IPS-20b (cell line): ENCODE measurements around the gene ELK3.

ENCODE experiments used
- H3K27ac ChIP-seq: one replicate; pipeline ENCODE4 v1.5.1; 2013; ENCODE audit warnings: low read length
- H3K27me3 ChIP-seq: 2 replicates; pipeline ENCODE4 v1.6.1; 2013; ENCODE audit warnings: mild to moderate bottlenecking, low read length, inconsistent platforms; ENCODE audit not compliant: insufficient read depth
- H3K36me3 ChIP-seq: 2 replicates; pipeline ENCODE4 v1.6.1; 2013; ENCODE audit warnings: low read depth, mild to moderate bottlenecking, inconsistent platforms, low read length, moderate library complexity; ENCODE audit not compliant: insufficient read depth
- H3K4me1 ChIP-seq: 2 replicates; pipeline ENCODE4 v1.6.1; 2013; ENCODE audit warnings: mild to moderate bottlenecking, control low read depth, inconsistent platforms, low read length, moderate library complexity; ENCODE audit not compliant: insufficient read depth
- H3K4me3 ChIP-seq: 2 replicates; pipeline ENCODE4 v1.5.1; 2013; ENCODE audit warnings: mild to moderate bottlenecking, low read length, inconsistent platforms
- H3K9ac ChIP-seq: 2 replicates; pipeline ENCODE4 v1.6.1; 2013; ENCODE audit warnings: low read depth, mild to moderate bottlenecking, inconsistent platforms, low read length, moderate library complexity
- H3K9me3 ChIP-seq: 2 replicates; pipeline ENCODE4 v1.6.1; 2013; ENCODE audit warnings: mild to moderate bottlenecking, low read depth, low read length, inconsistent platforms; ENCODE audit not compliant: insufficient read depth

The ELK3 gene

DNA sequence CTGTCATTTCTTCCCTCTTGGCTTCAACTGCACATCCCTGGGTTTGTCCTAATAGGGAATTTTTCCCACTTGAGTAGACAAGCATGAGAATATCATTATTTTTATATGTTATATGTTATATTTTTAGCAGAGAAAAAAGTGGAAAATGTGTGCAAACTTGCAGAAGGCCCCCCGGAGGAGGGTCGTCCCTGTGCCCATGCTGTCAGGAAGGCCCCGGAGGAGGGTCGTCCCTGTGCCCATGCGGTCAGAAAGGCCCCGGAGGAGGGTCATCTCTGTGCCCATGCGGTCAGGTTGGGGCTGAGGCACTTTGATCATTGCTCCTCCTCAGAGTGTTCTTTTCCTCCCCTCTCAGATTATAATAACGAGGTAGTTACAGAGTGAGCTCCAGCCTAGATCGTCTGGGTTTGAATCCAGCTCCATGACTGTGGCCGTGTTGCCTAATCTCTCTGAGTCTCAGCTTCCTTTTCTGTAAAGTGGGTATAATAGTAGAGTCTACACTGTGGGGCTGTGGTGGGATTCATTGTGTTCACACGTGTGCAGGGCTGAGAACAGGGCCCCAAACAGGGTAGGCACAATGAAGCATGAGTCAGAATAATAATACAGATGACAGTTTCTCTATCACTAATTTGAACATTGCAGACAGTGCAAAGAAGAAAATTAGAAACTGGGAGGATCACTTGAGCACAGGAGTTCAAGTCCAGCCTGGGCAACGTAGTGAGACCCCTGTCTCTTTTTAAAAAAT, 33.4 kb downstream of the ELK3 start:
- no peaks in the 10 kb centered on the region for H3K36me3 ChIP-seq

DNA sequence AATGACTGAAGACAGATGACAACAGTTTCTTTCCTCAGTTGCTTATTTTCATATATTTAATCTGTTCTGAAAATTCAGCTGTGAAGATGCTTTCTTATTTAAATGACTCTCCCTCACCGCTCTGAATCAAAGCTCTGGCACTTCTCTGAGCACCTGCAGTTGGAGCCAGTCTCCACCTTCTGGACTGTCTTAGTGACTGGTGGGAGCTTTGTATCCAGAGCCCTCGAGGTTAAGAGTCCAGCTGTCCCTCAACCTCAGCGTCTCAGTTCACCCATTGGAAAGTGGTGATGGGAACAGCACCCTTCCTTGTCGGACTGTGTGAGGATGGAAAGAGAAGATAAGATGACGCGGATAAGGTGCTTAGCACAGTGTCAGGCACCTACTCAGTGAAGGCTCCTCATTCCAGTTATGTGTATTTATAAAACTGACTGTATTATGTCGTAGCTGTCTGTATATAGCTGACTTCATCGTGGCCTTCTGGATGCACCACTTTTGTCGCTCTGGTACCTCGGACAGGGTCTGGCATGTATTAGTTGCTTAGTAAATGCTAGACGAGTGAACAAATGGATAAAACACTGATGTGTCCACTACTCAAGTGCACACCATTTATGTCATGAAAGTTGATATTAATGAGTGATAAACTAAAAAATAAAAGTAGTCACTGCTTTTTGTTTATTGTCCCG, 34.5 kb downstream of the ELK3 start:
- H3K9me3 ChIP-seq = no peaks in the 10 kb centered on the region
- no peaks in the 10 kb centered on the region for H3K36me3 ChIP-seq
- H3K4me3 ChIP-seq = no peak overlapping the region
- H3K27me3 ChIP-seq = no peaks in the 10 kb centered on the region
- no peak overlapping the region for H3K27ac ChIP-seq
- H3K4me1 ChIP-seq = 0 out of 2 replicates have a peak, but pooled peaks cover 2% of the 10 kb centered on the region
- H3K9ac ChIP-seq = no peak overlapping the region

More for the DNA sequence above, 33.4 kb downstream of the ELK3 start:
- H3K27me3 ChIP-seq = no peaks in the 10 kb centered on the region
- no peak overlapping the region for H3K27ac ChIP-seq
- H3K4me3 ChIP-seq = no peak overlapping the region
- no peak overlapping the region for H3K9ac ChIP-seq
- no peaks in the 10 kb centered on the region for H3K9me3 ChIP-seq
- H3K4me1 ChIP-seq = 0 out of 2 replicates have a peak, but pooled peaks cover 2% of the 10 kb centered on the region

DNA sequence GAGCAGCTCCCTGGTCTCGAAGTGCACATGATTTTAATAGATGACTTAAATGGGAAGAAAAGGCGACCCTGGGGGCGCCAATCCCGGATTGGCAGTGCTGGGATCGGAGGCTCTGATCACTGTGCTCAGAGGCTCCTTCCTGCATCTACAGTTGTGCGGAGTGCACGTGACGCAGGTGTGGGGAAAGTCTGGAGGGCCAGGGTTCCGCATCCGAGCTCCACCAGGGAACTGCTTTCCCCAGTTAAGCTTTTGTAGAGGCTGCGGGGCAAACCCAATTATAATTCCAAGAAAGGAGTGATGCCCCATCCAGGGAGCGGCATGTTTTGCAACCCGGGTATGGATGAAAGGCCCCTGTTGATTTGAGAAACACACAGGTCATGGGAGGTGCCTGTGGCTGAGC, 36.5 kb downstream of the ELK3 start:
- Histone ChIP-seq H3K27me3 (no peaks in the 10 kb centered on the region), H3K4me3 (no peak overlapping the region), H3K4me1 (no peaks in the 10 kb centered on the region), H3K9ac (no peak overlapping the region), H3K9me3 (no peaks in the 10 kb centered on the region), H3K27ac (no peak overlapping the region), H3K36me3 (no peaks in the 10 kb centered on the region)

DNA sequence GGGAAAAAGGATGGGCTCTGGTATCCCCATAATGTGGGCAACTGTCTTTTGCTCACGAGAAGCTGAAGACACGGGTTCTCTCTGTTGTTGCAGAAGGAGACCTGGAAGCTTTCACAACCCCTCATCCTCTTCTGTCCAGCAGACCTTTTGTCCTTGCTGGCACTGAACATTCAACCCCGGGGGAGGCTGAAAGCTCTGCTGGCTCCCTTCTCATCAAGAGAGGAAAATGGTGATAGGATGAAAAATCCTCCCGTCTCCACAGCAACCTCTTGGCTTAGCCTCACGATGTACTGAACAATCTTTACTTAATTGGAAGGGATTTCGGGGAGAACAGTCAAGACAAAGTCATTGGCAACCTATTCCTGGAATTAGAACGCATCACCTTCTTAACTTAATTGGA, 39.0 kb downstream of the ELK3 start:
- no peak overlapping the region for H3K27ac ChIP-seq
- H3K4me3 ChIP-seq = no peak overlapping the region
- H3K27me3 ChIP-seq = no peaks in the 10 kb centered on the region
- H3K4me1 ChIP-seq = no peaks in the 10 kb centered on the region
- H3K9ac ChIP-seq = no peak overlapping the region
- H3K9me3 ChIP-seq = no peaks in the 10 kb centered on the region
- no peaks in the 10 kb centered on the region for H3K36me3 ChIP-seq

DNA sequence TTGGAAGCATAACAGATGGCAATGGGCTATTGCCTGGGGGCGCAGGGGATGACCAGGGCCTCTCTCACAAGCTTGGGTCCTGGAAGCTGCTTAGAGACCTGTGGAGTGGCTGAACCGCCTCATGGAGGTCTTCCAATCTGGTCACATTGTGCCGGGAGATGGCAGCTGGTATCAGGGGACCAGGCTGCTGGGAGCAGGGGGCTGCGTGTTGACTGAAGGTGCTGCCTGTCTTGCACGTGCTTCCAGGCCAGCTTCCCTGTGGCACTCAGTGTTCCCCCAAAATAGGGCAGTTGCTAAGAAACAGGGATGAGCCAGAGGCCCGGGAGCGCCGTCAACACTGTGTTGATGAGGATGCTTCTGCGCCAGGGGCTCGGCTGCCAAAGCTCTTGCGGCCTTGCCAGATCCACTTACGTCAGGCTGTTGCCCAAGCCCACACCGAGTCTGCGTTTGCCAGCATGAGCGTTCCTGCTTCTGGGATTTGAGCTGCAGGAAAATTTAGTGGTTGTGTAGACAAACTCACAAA, 39.8 kb downstream of the ELK3 start:
- no peaks in the 10 kb centered on the region for H3K36me3 ChIP-seq
- no peak overlapping the region for H3K9ac ChIP-seq
- H3K9me3 ChIP-seq = no peaks in the 10 kb centered on the region
- no peak overlapping the region for H3K27ac ChIP-seq
- H3K4me3 ChIP-seq = no peak overlapping the region
- H3K27me3 ChIP-seq = no peaks in the 10 kb centered on the region
- H3K4me1 ChIP-seq = no peaks in the 10 kb centered on the region

DNA sequence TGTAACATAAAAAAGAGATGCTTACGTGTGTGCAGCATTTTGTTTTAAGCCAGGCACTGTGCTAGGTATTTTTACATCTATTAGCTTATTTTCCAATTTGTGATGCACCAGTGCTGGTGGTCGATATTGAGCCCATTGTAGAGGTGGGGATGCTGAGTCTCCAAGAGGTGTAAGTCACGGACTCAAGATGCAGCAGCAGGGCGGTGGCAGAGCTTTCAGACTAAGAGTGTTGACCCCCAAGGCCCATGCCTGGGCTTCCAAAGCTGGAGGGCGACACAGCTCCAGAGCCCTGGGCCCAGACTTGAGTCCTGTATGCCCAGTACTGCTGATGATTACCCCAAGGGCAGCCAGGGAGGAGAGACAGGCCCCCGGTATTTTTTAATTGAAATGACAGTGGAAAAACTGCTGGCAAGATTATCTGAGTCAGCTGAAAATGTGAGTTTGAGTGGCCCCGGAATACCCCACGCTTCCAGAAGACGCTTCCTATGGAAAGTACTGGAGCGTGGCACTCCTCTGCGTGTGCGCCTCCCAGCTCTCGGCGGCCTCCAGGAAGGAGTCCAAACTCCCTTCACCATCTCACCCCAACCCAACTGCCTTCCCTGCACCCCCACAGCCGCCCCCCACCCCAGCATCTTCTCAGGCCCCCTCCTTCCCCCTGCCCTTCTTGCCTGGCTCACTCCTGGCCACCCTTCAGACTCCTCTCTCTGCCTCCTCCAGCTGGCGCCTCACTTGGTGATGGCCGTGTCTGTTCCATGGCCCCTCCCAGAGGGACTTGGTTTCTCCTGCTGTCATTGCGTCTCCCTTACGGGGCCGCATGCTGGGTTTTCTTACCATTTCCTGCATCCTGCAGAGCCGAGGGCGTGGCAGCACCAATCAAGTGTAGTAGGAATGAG, 40.7 kb downstream of the ELK3 start:
- Histone ChIP-seq H3K9ac (no peak overlapping the region), H3K9me3 (no peaks in the 10 kb centered on the region), H3K4me3 (no peak overlapping the region), H3K27ac (no peak overlapping the region), H3K27me3 (no peaks in the 10 kb centered on the region), H3K36me3 (no peaks in the 10 kb centered on the region), H3K4me1 (no peaks in the 10 kb centered on the region)

- no peaks in the 10 kb centered on the region for H3K27me3 ChIP-seq
- no peaks in the 10 kb centered on the region for H3K36me3 ChIP-seq
- no peak overlapping the region for H3K9ac ChIP-seq
- no peak overlapping the region for H3K4me3 ChIP-seq
- H3K9me3 ChIP-seq = no peaks in the 10 kb centered on the region
- no peaks in the 10 kb centered on the region for H3K4me1 ChIP-seq
- no peak overlapping the region for H3K27ac ChIP-seq
These were observed 41.3 kb downstream of the ELK3 start for GRCh38 chr12:96235484-96235826.

DNA sequence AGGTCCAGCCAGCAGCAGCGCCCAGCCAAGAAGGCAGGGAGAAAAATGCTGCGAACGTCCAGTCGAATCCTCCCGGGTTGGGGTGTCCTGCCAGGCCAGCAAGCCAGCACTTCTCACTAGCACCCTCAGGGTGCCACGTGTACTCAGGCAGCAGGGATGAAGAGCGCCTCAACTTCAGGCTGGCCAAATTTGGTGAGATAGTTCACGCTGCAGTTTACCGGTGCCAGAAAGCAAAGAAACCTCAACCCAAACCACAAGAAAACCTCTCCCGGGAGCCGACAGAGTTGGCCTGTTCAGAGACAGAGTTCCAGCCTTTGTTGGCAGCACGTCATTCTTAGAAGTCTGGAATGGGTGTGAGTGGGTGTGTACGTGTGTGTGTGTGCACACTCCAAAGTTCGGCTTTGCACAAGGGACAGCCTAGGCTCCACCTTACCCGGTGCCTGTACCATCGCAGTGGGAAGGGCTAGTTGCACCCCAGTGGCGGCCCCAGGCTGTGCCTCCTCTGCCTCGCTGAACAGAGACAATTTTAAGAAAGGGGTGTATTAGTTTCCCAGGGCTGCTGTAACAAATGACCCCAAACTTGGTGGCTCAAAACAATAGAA, 42.1 kb downstream of the ELK3 start:
- Histone ChIP-seq H3K27ac (no peak overlapping the region), H3K9ac (no peak overlapping the region), H3K9me3 (no peaks in the 10 kb centered on the region), H3K4me3 (no peak overlapping the region), H3K36me3 (no peaks in the 10 kb centered on the region), H3K27me3 (no peaks in the 10 kb centered on the region), H3K4me1 (no peaks in the 10 kb centered on the region)

DNA sequence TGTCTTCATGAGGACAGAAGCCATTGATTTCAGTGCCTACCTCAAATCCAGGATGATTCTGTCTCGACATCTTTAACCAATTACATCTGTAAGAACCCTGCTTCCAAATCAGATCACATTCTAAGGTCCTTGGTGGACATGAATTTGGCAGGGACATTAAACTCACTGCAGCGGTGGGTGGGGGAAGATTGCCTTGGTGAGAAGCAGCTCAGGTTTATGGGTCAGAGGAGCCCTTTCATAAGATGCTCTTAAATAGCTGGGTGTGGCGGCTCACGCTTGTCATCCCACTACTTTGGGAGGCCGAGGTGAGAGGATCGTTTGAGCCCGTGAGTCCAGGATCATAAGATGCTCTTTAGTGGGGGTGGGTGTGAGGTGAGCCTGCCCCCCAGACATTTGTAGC, 42.9 kb downstream of the ELK3 start:
- no peaks in the 10 kb centered on the region for H3K36me3 ChIP-seq
- H3K27me3 ChIP-seq = no peaks in the 10 kb centered on the region
- H3K9ac ChIP-seq = no peak overlapping the region
- no peak overlapping the region for H3K4me3 ChIP-seq
- no peak overlapping the region for H3K27ac ChIP-seq
- H3K9me3 ChIP-seq = no peaks in the 10 kb centered on the region
- H3K4me1 ChIP-seq = no peaks in the 10 kb centered on the region

DNA sequence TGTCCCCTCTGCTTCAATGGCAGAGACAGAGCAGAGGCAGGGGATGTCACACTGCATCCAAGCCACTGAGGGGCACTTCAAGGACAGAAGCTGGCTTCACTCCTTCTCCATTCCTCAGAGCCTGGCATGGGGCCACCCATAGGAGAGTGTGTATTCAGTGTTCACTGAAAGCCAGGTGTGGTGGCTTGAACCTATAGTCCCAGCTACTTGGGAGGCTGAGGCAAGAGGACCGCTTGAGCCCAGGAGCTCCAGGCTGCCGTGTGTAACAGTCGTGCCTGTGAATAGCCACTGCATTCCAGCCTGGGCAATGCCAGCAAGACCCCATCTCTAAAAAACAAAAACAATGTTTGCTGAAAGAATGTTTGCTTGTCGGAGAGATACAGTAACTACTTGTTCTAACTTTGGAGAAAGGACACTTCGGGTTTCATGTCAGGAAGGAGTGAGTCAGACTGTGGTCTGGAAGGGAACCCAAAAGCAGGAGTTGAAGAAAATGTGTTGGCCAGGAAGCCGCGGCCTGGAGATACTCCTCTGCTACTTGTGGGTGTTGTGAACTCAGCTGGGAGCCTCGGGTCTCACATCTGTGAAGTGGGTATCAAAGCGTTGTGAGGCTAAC, 43.4 kb downstream of the ELK3 start:
- no peak overlapping the region for H3K4me3 ChIP-seq
- H3K9ac ChIP-seq = no peak overlapping the region
- no peaks in the 10 kb centered on the region for H3K36me3 ChIP-seq
- no peak overlapping the region for H3K27ac ChIP-seq
- no peaks in the 10 kb centered on the region for H3K27me3 ChIP-seq
- H3K9me3 ChIP-seq = no peaks in the 10 kb centered on the region
- H3K4me1 ChIP-seq = no peaks in the 10 kb centered on the region
